SH-SY5Y (cell line): ENCODE data around the gene ATF6.

Experiments used
- GATA2 ChIP-seq: IDR thresholded peaks from 2 replicates; pipeline ENCODE4 v1.6.1; 2011; ENCODE audit warnings: mild to moderate bottlenecking, low read depth, low read length
- GATA3 ChIP-seq: IDR thresholded peaks from 2 replicates; pipeline ENCODE4 v1.6.1; 2011; ENCODE audit warnings: low read depth, mild to moderate bottlenecking, low read length, moderate library complexity

- TF ChIP-seq GATA2 = no peak
- TF ChIP-seq GATA3 = no peak
Observed at GRCh38 chr1:161954050-161954449, 187.9 kb downstream of the ATF6 start.
